ENCODE results near the gene HMMR. TPM values are rescaled to one million over a fixed set of nuclear protein-coding genes. Genes with fewer than 3 reads are reported as not detected.
"Not testable (repeated sequence)": the region's sequence is repeated elsewhere in the genome, so short reads cannot be mapped to it uniquely, and the experiment has no call there.

Gene HMMR
- total and polyA plus RNA-seq, 9 of the 15 experiments (the other 6 are each of a cell fraction or from before 2014, with no cell fraction given): 74.9 to 133 (median 90.8) TPM

- no peak for TF ChIP-seq TFE3 (CRISPR knock-in tag; IDR thresholded peaks at IDR 0.05)
- peak; percentile 63 for TF ChIP-seq GATA2 (CRISPR knock-in tag; IDR thresholded peaks at IDR 0.05)
- peak; percentile 68; the same call in 1 of the 2 replicates for TF ChIP-seq TEAD4 (IDR thresholded peaks at IDR 0.05; ENCODE audit: low read length)
- no peak for TF ChIP-seq TEAD4 (CRISPR knock-in tag; IDR thresholded peaks at IDR 0.05; ENCODE audit: borderline replicate concordance)
- TF ChIP-seq STAT5A (IDR thresholded peaks at IDR 0.05; ENCODE audit: borderline replicate concordance, low read length): no peak
These were observed 35.6 kb upstream of the HMMR start (continued) for GRCh38 chr5:163424836-163425235.

- H3K9ac ChIP-seq (ENCODE audit: insufficient read depth in 1 of 2, low read depth in 2 of 2, low read length in 2 of 2); H3K27me3 ChIP-seq (ENCODE audit: control insufficient read depth in 2 of 2, insufficient read depth in 2 of 2, low read length in 2 of 2); H3K4me3 ChIP-seq; H3K4me2 ChIP-seq (ENCODE audit: insufficient read depth, low read length); intact Hi-C loops (cut with micrococcal nuclease); H3K9me1 ChIP-seq (ENCODE audit: control insufficient read depth, insufficient read depth, low read length); BruUV-seq (replicated peaks); CTCF ChIA-PET (ENCODE audit: low intra/inter-chr PET ratio); H3K79me2 ChIP-seq (ENCODE audit: control insufficient read depth, insufficient read depth, low read length); H2AFZ ChIP-seq (ENCODE audit: low read depth, low read length); in situ Hi-C loops (cut with MboI); H3K36me3 ChIP-seq (ENCODE audit: control insufficient read depth, insufficient read depth, low read length); H4K20me1 ChIP-seq (replicated peaks; ENCODE audit: control insufficient read depth, insufficient read depth, low read length); H3K9me3 ChIP-seq (replicated peaks; ENCODE audit: control insufficient read depth, insufficient read depth, low read depth, low read length); FAIRE-seq; TF ChIP-seq FOXM1 (CRISPR knock-in tag; IDR thresholded peaks at IDR 0.05; ENCODE audit: low read depth): not testable (repeated sequence)
- DNase-seq (ENCODE audit: extremely low read depth in 1 of 4, low spot score in 3 of 4): peak in 1 of 4 experiments; percentile 56
- ATAC-seq: peak; percentile 71
- Histone ChIP-seq H3K27ac (ENCODE audit: extremely low read depth, low read depth, low read length) (peak overlapping the region; percentile 43; the same call in 1 of the 3 replicates), H3K4me1 (replicated peaks in 1 of 2; ENCODE audit: control insufficient read depth in 2 of 2, insufficient read depth in 2 of 2, low read length in 2 of 2) (peaks cover 6 to 11% of the 10 kb centered on the region in 2 experiments; a peak in 4 of 5 replicates)
- 3% methylated on average over 4 of the region's 4 CpGs for WGBS (ENCODE audit: insufficient coverage, low coverage, missing lambda C conversion rate)
- POLR2A ChIA-PET: interaction anchor here (0.9 kb wide), 1 partner anchor 11 kb away, joined by 3 read pairs; the partner anchor contains the start of gene CCNG1
- TF ChIP-seq STAT5A (IDR thresholded peaks at IDR 0.05; ENCODE audit: borderline replicate concordance, low read length): peak; percentile 46
- TF ChIP-seq GATA2 (CRISPR knock-in tag; IDR thresholded peaks at IDR 0.05): 0 out of 2 replicates have a peak, but pooled peaks have one; percentile 40
- TF ChIP-seq HDAC2 (IDR thresholded peaks at IDR 0.05): 0 out of 2 replicates have a peak, but pooled peaks have one; percentile 31
- TF ChIP-seq SMARCC2 (IDR thresholded peaks at IDR 0.05; ENCODE audit: low read depth): peak; percentile 67; the same call in 1 of the 2 replicates
- peak in 1 of 2 experiments; percentile 92; a peak in 2 of 4 replicates for TF ChIP-seq ARNT (IDR thresholded peaks at IDR 0.05)
- TF ChIP-seq SOX6 (IDR thresholded peaks at IDR 0.05): peak; percentile 63
- TF ChIP-seq EP300 (IDR thresholded peaks at IDR 0.05; ENCODE audit: low read length): peak; percentile 80
- TF ChIP-seq SMARCA4 (IDR thresholded peaks at IDR 0.05): peak; percentile 92
- peak; percentile 94 for TF ChIP-seq SPI1 (IDR thresholded peaks at IDR 0.05; ENCODE audit: borderline replicate concordance, low read depth, low read length)
- peak; percentile 73 for TF ChIP-seq MEIS2 (IDR thresholded peaks at IDR 0.05; ENCODE audit: partially characterized antibody)
- TF ChIP-seq EGR1 (conservative IDR thresholded peaks at IDR 0.05): peak; percentile 81
- 0 out of 4 replicates have a peak, but pooled peaks of 1 of the 2 experiments have one; percentile 36 for TF ChIP-seq MNT (conservative IDR thresholded peaks at IDR 0.05)
- peak; percentile 51; the same call in 1 of the 2 replicates for TF ChIP-seq PML (IDR thresholded peaks at IDR 0.05; ENCODE audit: low read length)
- TF ChIP-seq FOXM1 (IDR thresholded peaks at IDR 0.05; ENCODE audit: low read depth): peak; percentile 77
- TF ChIP-seq DPF2 (IDR thresholded peaks at IDR 0.05): peak; percentile 85
- TF ChIP-seq NCOR1 (IDR thresholded peaks at IDR 0.05): peak; percentile 79
- 0 out of 2 replicates have a peak, but pooled peaks have one; percentile 34 for TF ChIP-seq NFIC (IDR thresholded peaks at IDR 0.05)
- peak; percentile 90 for TF ChIP-seq TCF3 (CRISPR knock-in tag; IDR thresholded peaks at IDR 0.05)
These were observed 34.3 kb upstream of the HMMR start for GRCh38 chr5:163426128-163426527.

All from K562 (cell line).